Loucy (cell line): ENCODE measurements around the gene CENPC.

Experiments
- CTCF ChIP-seq: fragments of 200-600 bp; sonication (generic); conservative IDR thresholded peaks from 2 replicates; pipeline ENCODE4 v1.5.1; 2014; ENCODE audit warnings: mild to moderate bottlenecking, antibody characterized with exemption, low read length
- EZH2phosphoT487 ChIP-seq: fragments of 200-600 bp; IDR thresholded peaks from 2 replicates; pipeline ENCODE4 v1.6.1; 2018; ENCODE audit warnings: antibody characterized with exemption, mild to moderate bottlenecking, moderate library complexity, borderline replicate concordance

GRCh38 chr4:67512501-67512900, 32.8 kb downstream of the CENPC start:
- TF ChIP-seq CTCF (no peak), EZH2phosphoT487 (no peak)
